Lower leg skin (tissue), 4 donors: ENCODE measurements around the gene CIART. TPM values are rescaled to one million over a fixed set of nuclear protein-coding genes. Genes with fewer than 3 reads are reported as not detected.

ENCODE experiments used
- DNase-seq, 2 donors: peaks; one replicate each; pipeline ENCODE4 v3.0.0-alpha.2; 2019; ENCODE audit warnings: low spot score in 2 of 2
- H3K4me3 ChIP-seq: fragments of 200-600 bp; sonication (generic); 2 replicates; pipeline ENCODE4 v1.5.1; 2017; ENCODE audit warnings: mild to moderate bottlenecking, low read depth; ENCODE audit not compliant: poor library complexity, severe bottlenecking
- POLR2A ChIP-seq, 2 donors: fragments of 450-650 bp; IDR thresholded peaks; one replicate each; pipeline ENCODE4 v1.6.1; 2016 to 2017; ENCODE audit warnings: antibody characterized with exemption in 2 of 2, mild to moderate bottlenecking in 1 of 2, moderate library complexity in 1 of 2
- WGBS, 2 donors: methylation state at CpG; one replicate each; pipeline ENCODE4 v1.1.5; 2018; 5-methylcytosine and 5-hydroxymethylcytosine counted together
- intact Hi-C: fragments of 100-400 bp; cut with DNase I; formaldehyde crosslinking; loops from one replicate; pipeline ENCODE4 v1.15.0; 2023; ENCODE audit warnings: low total_unique reads
- total RNA-seq, 4 donors: library from RNA; depleted of rRNA; stranded (reverse); fragments of >200 nt; gene quantifications; one replicate each; pipeline ENCODE4 v1.1.0, GENCODE V29; 2016
- TF ChIP-seq, protein P1 (sequence below), 3 donors: fragments of 450-650 bp; IDR thresholded peaks; one replicate each; pipeline ENCODE4 v1.5.1; 2016; ENCODE audit warnings: antibody characterized with exemption in 3 of 3, mild to moderate bottlenecking in 3 of 3, moderate library complexity in 2 of 3

The CIART gene
- total RNA-seq, 4 donors from 2014 or later, result 16.1 to 34.8 (median 23.4) TPM

DNA sequence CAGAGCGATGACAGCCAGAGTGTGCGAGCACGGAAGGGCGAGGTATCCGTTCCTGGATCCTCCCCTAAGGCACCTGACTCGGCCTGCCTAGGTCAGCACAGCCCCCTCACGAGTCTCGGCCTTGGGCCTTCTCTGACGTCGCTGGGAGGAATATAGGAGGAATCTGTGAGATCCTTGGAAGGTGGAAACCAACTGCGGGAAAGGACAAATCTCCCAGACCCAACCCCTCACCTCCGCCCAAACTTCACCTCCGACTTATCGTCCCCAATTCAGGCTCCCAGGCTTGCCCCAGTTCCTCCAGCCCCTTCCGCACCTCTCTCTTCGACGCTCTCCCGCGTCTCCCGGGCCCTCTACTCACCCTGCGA is 14.0 kb upstream of the CIART start:
- WGBS, 2 donors, result 0 to 1% methylated on average over 21 of the region's 21 CpGs
- peak in 1 of 2 donors; percentile 88 for DNase-seq
- TF ChIP-seq POLR2A (IDR thresholded peaks at IDR 0.05), result no peak
- TF ChIP-seq, protein P1, sequence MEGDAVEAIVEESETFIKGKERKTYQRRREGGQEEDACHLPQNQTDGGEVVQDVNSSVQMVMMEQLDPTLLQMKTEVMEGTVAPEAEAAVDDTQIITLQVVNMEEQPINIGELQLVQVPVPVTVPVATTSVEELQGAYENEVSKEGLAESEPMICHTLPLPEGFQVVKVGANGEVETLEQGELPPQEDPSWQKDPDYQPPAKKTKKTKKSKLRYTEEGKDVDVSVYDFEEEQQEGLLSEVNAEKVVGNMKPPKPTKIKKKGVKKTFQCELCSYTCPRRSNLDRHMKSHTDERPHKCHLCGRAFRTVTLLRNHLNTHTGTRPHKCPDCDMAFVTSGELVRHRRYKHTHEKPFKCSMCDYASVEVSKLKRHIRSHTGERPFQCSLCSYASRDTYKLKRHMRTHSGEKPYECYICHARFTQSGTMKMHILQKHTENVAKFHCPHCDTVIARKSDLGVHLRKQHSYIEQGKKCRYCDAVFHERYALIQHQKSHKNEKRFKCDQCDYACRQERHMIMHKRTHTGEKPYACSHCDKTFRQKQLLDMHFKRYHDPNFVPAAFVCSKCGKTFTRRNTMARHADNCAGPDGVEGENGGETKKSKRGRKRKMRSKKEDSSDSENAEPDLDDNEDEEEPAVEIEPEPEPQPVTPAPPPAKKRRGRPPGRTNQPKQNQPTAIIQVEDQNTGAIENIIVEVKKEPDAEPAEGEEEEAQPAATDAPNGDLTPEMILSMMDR (IDR thresholded peaks at IDR 0.05), result no peak
- intact Hi-C loops, result no loop called here
- peak overlapping the region; percentile 99 for H3K4me3 ChIP-seq

DNA sequence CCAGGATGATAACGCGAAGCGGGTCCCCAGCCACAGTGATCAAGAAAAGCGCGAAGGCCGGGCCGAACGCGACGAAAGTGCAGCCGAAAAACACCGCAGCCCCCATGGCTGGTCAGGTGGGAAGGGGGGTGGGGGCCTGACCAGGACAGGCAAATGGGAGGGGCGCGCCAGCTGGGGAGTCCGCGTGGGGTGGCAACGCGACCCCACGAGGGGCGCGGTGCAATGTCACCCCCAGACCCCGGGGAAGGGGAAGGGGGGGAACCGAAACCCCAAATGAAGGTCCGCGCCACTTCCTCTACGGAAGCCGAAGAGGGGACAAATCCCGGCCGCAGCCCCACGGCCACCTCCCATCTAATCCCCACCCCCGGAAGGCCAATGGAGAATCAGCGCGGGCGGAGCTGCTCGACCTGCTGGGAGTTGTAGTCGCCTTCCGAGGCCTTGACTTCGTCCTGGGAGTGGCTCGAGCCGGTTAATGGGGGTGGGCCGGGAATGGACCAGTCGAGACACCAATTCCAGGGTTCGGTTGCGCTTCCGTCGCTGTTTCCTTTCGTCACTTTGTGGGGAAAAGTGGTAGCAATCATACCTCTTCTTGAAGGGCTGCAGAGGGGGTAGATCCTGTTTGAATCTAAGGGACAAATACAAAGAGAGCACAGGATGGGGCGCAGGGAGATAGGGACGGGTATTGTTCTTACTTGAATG is 13.5 kb upstream of the CIART start, which contains the start of gene APH1A:
APH1A (minus strand) TSS at position 312 of the 699 bp plus-strand sequence; CDS start at position 106, 206 bp downstream.
- DNase-seq, result peak; percentile 96 to 99
- peak within 1 kb of the TSS; percentile 99 for H3K4me3 ChIP-seq
- intact Hi-C loops, result no loop called here
- WGBS, 2 donors, result 0 to 1% methylated on average over 42 to 49 of the region's 49 CpGs
- TF ChIP-seq, protein P1 (IDR thresholded peaks at IDR 0.05), result no peak
- TF ChIP-seq POLR2A (IDR thresholded peaks at IDR 0.05), result no peak

DNA sequence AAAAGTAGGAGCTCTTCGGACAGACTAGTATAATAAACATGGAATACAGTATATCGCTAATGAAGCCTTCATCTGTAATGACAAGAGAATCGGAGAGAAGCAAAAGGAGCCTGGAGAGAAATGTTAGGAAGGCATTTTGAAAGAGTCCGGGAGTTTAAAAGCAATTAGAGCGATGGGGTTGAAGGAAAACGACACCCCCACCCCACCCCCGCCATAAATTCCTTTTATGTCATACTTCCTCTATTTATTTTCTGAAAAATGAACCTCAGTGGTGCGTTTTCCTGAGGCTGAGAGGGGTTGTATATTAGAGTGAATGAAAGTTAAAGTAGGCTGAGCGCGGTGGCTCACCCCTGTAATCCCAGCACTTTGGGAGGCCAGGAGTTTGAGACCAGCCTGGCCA is 12.9 kb upstream of the CIART start:
- WGBS, 2 donors, result 30 to 31% methylated on average over 10 of the region's 10 CpGs
- TF ChIP-seq POLR2A (IDR thresholded peaks at IDR 0.05), result no peak
- TF ChIP-seq, protein P1 (IDR thresholded peaks at IDR 0.05), result no peak
- intact Hi-C loops, result no loop called here
- no peak overlapping the region for H3K4me3 ChIP-seq
- DNase-seq, result no peak

DNA sequence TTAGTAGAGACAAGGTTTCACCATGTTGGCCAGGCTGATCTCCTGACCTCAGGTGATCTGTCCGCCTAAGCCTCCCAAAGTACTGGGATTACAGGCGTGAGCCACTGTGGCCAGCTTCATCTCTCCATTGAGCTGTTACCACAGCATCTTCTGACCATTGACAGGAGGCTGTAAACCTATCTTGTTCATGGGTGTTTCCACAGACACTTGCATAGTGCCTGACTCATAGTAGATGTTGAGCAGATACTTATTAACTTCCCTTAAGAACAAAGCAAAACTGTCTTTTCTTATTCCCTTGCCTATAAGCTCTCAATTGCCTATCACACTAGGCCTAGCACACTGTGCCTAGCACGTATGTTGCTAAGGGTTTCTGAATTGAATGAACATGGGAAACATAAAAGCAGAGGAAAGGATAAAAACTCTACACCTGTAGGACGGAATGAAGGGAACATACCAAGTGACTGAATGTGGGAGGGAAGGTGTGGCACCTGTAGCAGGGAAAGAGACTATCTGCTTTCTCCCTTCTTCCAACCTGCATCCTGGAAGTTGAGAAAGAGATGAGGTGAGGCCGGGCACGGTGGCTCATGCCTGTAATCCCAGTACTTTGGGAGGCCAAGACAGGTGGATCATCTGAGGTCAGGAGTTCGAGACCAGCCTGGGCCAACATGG is 10.9 kb upstream of the CIART start:
- intact Hi-C loops, result no loop called here
- TF ChIP-seq, protein P1 (IDR thresholded peaks at IDR 0.05), result no peak
- TF ChIP-seq POLR2A (IDR thresholded peaks at IDR 0.05), result no peak
- 86 to 91% methylated on average over 7 of the region's 7 CpGs for WGBS, 2 donors
- no peak for DNase-seq
- H3K4me3 ChIP-seq, result no peak overlapping the region

DNA sequence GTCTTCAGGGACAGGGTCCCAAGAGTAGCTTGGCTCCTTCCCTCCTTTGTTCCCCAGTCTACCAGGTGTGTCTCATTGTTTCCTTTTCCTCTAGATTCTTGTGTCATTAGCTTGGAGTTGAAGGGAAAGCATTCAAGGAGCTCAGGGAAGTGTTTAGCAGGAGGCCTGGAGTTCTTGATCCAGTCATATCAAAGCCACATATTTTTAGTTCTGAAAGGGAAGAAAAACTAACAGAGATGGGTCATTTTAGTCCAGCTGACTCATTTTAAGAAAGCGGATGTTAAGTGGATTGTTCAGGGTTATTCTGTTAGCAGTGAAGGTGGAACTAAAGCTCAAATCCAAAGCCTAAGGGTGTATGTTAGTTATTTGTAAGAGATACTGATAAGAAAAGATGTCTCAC is 9.0 kb upstream of the CIART start:
- H3K4me3 ChIP-seq, result no peak overlapping the region
- TF ChIP-seq, protein P1 (IDR thresholded peaks at IDR 0.05), result no peak
- no peak for TF ChIP-seq POLR2A (IDR thresholded peaks at IDR 0.05)
- DNase-seq, result no peak
- intact Hi-C loops, result no loop called here
- WGBS, 2 donors, result 71 to 79% methylated on average over 1 of the region's 1 CpG
